GM19324 (cell line): ENCODE results near the gene RING1.

Experiments
- ATAC-seq: cut with Tn5 transposase; IDR thresholded peaks from one replicate; pipeline ENCODE4 v1.9.1; 2021; ENCODE audit warnings: mild to moderate bottlenecking, moderate library complexity; ENCODE audit not compliant: unreplicated experiment, low FRiP score

The RING1 gene

DNA sequence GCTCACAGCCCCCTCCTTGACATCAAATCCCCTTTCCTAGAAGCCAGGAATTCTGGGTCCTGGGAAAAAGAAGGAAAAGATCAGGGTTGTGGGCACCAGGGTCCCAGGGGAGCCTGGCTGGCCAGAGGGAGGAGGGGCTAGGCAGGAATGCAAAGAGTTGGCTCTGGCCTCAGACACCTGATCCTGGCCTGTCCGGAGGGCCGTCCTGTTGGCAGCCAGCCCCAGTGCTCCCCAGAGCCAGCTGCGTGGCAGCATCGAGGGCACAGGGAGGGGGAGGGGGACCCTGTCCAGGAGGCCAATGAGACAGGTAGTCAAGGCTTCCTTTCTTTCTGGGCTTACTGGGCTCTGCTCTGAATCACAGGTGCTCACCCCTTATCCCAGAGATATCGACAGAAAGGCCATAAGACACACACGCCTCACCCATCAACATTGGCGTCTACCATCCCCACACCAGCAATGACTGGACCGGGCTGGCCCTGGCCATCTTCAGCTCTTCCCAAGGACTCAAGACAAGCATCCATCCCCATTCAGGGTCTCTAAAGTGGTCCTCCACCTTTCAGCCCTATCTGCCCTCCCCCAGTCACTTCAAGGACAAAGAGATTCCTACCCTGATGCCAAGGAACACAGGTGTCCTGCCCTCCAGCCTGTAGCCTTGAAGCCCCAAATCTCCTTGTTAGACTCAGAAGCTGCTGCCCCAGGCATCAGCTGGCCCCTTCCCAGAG lies 16.8 kb upstream of the RING1 start:
- no peak for ATAC-seq

DNA sequence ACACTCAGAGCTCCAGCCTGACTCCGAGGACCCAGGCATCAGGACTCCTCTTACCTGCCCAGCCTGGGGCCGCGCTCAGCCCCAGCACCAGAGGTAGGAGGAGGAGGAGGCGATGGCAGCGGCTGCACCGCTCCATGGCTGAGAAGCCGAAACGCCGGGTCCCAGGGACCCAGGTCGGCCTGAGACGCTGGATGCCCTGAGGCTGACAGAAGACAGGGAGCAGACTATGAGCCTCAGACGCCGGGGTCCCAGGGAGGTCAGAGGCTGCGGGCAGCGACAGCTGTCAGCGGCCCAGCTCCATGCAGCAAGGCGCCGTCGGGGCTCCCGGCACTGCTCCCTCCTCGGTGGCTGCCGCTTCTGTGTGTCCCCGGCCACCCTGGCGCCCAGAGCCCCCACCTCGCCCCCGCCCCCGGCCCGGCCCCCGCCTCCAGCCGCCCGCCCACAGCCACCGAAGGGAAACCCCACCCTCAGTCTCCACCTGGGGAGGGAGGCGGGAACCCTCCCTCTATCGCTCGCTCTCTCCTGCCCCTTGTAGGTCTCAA lies 16.1 kb upstream of the RING1 start, which contains the start of gene COL11A2:
COL11A2 (minus strand) TSS at position 363 of the 542 bp plus-strand sequence; CDS start at position 136, 227 bp downstream.
- no peak for ATAC-seq

DNA sequence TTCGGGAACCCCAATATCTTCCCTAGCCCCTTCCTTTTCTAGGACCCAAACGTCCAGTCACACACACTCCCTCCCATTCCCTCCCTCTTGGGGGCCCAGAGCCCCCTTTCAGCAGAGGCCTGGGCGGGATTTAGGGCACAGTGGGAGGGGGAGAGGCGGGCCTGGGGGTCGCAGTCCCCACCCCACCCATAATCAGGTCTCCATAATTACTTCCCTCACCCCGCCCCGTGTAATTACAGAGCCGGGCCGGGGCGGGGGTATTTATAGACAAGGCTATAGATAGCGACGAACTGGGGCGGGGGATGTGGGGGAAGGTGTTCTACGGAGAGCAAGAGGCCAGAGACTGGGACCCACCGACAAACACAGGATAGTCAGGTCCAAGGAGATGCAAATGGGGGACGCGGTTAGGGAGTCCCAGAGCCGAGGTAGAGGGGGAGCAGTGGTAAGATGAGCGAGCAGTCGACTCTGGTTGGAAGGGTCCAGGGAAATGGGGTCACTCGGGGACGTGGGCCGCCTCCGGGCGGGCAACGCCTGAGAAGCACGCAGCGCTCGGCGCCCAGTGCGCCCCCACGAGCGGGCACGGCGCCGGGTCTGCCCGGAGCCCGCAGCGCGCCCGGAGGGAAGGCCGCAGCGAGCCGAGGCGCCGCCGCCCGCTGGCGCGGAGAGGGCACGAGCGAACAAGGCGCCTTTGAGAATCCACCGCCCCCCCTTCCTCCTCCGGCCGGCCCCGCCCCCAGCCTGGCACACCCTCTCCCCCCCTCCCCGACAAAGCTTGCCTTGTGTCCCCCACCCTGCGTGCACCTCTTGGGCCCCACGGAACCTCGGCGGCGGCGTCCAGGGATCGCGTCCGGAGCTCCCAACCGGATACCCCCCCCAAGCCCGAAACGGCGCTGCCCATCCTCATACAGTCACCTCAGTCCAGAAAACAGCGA lies 15.4 kb upstream of the RING1 start:
- no peak for ATAC-seq

DNA sequence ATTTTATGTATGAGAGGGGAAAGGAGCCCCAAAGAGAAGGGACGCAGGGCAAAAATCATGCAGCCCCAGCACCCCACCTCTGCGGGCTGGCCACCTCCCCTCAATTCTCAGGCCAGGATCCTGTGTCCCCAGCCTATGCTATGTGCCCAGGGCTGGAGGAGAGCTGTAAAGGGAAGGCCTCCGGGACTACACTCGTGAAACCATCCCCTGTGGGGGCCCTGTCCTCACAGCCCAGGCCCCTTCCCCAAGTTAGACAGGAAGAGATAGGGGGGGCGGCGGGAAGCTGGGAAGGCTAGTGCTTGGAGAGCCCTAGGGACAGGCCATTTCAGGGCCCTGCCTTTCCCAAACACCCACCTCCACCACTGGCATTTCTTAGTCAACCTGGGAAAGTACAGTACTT lies 14.7 kb upstream of the RING1 start:
- ATAC-seq: no peak

DNA sequence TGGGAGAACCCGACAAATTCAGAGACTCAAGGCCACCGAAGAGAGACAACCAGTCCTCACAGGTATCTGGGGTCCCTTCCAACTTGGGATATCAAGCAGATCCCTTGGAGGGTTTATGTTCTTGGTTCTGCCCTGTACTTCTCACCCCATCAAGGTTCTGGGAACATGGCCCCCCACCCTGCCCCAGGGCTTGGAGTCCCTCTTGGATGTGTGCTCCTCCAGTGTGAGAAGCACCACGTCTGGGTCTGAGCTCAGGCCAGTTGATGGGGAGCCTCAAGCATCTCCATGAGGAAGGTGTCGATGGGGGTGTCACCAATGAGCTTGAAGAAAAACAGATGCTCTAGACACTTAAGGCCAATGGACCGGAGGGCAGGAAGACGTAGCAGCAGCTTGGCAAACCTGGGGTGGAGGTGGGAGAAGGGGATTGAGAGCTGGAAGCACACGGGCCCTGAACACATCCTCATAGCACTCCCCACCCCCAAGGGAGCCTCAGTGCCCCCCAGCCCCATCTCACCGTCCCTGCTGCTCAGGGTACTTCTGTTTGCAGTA lies 13.8 kb upstream of the RING1 start:
- no peak for ATAC-seq

DNA sequence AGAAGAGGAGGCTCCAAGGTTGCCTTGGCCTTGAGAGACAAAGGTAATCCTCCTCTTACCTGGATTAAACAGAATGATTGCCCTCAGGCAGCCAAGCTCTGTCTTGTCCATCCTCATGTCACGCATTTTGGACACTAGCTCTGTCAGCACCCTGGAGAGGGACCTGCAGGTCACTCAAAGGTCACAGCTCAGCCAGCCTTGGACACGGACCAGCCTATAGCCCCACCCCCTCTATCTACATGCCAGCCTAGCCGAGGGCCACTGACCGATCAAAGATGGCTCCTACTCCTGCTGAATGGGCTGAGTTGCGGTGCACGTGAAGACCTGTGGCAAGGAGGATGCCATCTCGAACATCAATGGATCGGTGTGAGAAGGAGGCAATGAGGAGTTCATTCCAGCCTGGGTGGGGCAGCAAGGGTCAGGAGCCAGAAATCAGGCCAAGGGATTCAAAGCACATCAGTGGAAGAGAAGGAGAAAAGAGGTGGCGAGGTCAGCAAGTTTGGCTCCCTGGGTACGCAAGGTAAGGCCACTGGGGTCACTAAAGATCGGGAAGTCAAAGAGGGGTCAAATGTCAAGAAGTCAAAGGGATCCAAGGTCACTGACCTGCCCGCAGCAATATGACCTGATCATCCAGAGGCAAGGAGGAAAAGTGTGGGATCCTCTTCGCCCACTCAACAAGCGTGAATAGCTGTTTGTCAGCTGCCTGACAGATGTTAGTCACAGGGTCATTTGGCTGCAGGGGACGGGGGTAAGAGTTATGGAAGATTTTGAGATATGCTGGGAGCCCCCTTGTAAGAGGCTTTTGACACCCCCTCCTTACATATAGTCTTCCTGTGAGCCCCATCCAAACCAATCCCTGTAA lies 12.8 kb upstream of the RING1 start:
- ATAC-seq: no peak

DNA sequence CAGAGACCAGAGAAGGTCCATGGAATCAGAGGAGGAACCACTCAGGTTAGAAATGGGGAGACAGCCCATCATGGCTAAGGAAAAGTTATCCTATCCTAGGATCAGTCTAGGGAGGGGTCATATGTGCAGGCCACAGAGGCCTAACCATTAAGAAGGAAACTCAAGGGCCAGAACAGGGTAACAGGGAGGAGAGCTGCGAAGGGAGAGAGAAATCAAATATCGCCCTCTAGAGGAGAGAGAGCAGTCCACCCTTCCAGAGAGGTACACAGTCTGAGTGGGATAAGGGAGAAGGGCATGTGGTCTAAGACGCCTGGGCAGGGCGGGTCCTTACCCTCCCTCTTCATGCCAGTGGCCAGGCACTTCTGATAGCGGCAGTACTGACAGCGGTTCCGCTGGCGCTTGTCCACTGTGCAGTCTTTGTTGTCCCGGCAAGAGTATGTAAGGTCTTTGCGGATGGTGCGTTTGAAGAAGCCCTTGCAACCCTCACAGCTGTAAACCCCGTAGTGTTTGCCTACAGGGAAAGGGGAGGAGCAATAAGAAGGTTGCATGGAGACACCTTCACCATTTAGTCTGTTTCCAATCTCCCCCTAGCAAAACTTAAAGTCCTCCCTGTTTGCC lies 10.8 kb upstream of the RING1 start:
- ATAC-seq: no peak

DNA sequence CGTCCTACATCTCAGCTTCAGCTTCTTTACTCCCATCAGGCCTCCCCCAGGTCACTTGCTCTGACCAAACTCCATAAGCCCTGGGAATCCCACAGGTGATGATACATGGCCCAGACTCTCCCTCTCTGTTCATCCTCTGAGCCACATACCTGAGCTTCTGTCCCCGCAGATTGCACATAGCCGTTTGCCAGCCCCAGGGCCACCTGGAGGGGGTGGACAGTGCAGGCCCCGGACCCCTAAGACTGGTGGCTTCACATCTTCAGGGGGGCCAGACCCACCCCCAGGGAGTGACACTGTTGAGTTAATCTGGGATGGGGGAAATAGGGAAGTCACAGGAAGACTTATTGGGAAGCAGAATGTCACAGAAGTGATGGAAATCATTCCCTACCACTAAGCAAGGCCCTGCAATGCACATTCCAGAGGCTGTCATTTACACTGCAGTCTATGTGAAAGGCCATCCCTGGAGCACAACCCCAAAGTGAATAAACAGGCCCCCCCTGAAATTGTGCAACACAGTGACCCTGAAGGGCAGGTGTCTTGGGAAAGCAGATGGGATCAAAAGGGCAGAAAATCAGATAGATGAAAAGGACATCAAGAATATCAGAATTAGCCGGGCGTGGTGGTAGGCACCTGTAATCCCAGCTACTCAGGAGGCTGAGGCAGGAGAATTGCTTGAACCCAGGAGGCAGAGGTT lies 10.0 kb upstream of the RING1 start:
- no peak for ATAC-seq

DNA sequence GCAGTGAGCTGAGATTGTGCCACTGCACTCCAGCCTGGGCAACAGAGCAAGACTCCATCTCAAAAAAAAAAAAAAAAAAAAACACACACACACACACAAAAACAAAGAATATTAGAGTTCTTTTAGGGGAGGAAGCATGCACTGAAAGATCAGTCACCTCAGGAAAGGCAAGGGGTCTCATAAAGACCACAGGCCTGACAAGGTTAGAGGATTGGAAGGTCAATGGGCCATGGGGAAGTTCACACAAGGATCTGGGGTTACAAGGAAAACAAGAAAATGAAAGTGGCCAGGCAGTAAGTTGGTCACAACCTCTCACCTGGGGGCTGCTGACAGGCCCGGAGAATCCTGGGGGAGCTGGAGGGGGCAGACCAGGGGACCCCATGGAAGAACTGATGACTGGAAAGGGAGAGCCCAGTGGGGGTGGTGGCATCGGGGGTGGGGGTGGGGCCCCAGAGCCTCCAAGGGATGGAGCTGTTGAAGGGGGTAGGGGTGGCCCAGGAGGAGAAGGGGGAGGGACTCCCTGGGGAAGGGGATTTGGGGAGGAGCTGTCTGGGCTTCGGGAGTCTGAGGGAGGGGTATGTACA lies 9.4 kb upstream of the RING1 start:
- no peak for ATAC-seq

DNA sequence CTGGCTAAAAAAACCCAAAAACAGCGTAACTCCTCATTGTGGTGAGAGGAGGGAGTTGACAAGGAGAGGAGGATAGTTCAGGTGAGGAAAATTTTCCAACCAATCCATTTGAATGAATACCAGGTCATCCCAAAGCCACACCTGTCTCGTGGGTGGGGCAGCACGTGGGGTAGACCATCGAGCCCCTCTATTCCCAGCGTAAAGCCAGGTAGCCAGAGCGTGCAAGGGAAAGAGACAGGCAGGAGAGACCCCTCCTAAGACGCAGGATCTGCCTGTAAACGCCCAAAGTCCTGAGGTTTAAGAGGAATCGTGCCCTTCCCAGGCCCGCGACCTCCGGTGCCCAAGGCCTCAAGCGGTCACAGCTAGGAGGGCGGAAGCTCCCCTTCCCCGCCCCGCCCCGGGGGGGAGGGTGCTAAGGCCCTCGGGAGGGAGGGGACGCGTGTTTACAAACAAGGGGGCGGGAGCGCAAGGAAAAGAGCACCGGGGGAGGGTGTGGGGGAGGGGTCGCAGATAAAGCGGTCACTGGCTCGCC lies 8.5 kb upstream of the RING1 start:
- peak; percentile 5 for ATAC-seq

DNA sequence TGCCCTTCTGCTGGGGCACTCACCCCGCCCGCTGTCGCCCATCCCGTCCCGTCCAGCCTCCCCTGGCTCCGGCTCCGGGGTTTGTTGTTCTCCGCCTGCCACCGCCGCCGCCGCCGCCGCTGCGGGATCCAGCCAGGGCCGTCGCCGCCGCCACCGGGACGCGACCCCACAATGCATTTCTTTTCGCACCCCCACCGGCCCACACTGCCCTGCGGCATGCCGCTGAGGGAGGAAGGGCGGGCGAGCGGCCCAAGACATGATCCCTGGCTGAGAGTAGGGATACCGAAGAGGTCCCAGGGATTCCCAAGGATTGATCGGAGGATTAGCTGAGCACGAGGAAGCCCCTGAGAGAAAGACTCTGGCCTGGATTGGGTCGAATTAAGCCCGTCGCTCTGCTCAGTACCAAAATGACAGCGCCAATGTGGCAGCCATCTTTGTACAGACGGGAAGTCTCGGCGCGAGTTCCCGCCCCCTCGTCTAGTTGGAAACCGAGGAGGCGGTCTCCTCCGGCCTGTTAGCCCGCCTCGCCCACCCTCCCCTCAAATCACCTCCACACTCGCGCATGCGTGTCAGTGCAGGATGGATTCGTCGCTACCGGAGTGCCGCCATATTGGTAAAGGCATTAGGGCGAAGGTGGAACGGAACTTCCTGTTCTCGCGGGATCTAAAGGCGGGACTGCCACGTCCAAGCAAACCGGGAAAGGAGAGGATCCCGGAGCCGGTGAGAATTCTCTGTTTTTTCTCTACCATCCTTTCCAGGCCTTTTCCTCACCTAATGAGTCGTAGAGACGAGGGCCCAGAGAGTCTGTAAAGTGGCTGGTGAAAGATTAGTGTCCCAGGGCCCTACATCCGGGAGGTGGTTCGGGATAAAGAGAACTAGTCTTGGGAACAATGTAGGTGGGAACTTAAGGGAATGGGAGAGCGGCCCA lies 7.8 kb upstream of the RING1 start, which contains the start of the genes RXRB and SLC39A7:
RXRB (minus strand) TSS at position 447 of the 928 bp plus-strand sequence; CDS start at position 258, 189 bp downstream.
SLC39A7 (plus strand) TSS at position 649 of the 928 bp plus-strand sequence. CDS start 379 bp downstream, outside the sequence.
- ATAC-seq: peak; percentile 70

DNA sequence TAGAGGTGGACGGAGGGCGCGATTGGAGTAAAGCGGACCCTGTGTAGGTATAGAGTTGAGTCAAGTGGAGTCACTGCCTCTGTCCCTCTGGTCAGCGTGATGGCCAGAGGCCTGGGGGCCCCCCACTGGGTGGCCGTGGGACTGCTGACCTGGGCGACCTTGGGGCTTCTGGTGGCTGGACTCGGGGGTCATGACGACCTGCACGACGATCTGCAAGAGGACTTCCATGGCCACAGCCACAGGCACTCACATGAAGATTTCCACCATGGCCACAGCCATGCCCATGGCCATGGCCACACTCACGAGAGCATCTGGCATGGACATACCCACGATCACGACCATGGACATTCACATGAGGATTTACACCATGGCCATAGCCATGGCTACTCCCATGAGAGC lies 7.2 kb upstream of the RING1 start:
- ATAC-seq: no peak

DNA sequence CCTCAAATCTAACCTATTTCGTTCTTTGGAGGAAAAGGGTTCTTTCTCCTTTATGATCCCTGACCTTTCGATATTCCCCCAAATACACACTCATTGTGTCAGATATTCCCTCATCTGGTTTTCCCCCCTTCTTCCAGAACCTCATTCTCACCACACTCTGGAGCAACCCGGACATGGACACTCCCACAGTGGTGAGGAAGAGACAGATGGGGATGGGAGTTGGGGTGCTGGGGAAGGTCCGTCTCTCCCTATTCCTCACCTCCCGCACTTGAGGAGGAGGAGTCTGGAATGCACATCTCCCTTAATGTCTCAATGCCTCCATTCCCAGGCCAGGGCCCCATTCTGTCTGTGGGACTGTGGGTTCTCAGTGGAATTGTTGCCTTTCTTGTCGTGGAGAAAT lies 6.4 kb upstream of the RING1 start:
- no peak for ATAC-seq

DNA sequence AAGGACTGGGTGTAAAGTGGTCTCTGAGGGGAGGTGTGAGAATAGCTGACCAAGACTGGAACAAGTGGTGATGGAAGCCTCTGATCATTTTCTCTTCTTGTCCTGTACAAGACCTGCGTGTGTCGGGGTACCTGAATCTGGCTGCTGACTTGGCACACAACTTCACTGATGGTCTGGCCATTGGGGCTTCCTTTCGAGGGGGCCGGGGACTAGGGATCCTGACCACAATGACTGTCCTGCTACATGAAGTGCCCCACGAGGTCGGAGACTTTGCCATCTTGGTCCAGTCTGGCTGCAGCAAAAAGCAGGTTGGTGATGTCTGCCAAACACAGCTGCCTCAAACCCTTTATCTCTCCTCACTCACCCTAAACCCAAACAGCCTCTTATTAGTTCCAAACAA lies 5.5 kb upstream of the RING1 start:
- no peak for ATAC-seq

DNA sequence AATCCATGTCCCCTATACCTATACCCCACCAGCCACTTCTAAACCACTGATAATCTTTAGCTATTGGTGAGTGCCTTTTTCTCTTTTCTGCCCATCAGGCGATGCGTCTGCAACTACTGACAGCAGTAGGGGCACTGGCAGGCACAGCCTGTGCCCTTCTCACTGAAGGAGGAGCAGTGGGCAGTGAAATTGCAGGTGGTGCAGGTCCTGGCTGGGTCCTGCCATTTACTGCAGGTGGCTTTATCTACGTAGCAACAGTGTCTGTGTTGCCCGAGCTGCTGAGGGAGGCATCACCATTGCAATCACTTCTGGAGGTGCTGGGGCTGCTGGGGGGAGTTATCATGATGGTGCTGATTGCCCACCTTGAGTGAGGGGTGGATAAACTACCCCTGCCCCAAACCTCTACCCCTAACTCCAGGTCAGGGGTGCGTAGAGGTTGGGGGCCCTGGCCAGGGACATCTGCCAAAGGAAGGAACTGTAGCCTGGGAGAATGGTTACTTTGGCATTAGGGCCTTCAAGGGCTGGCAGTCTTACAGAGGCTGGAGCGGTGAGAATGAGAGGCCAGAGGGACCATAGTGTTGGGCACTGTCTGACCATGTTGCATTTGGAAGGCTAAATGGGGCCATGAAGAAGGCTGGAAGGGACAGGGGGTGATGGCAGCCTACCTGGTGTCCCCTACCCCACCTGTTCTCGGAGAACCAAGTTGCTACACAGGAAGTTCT lies 4.7 kb upstream of the RING1 start:
- no peak for ATAC-seq

DNA sequence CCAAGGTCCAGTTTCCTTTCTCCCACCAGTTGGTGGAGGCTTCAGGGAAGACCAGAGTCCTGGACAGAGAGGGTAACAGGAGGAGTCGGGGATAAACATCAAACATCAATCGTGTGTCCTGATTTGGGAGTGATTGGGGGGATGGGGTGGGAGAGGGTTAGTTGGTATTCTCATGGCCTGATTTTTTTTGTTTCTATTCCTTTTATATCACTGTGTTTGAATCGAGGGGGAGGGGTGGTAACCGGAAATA lies 4.2 kb upstream of the RING1 start:
- no peak for ATAC-seq
